ENCODE results near the gene EPB41L2.
"Not testable (repeated sequence)": the region's sequence is repeated elsewhere in the genome, so short reads cannot be mapped to it uniquely, and the experiment has no call there.

EPB41L2 gene

GRCh38 chr6:130969791-130970491, 93.1 kb downstream of the EPB41L2 start:
- no peak for FAIRE-seq

DNA sequence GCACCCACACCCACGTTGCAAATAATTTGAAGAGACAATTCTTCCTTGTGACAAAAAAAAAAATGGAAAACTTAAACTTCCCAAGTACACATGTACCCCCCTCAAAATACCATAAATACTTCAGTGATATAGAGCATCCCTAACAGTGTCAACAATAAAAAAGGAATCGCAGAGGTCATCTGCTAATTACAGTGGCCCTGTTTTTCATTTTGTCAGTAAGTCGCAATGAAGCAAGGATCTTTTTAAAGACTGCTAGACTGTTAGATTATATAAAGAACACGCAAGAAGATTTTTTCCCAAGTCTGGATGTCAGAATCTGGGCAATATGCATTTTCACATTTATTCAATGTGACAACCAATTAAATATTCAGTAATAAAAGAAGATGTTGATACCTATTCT, 93.9 kb downstream of the EPB41L2 start:
- no peak for FAIRE-seq

DNA sequence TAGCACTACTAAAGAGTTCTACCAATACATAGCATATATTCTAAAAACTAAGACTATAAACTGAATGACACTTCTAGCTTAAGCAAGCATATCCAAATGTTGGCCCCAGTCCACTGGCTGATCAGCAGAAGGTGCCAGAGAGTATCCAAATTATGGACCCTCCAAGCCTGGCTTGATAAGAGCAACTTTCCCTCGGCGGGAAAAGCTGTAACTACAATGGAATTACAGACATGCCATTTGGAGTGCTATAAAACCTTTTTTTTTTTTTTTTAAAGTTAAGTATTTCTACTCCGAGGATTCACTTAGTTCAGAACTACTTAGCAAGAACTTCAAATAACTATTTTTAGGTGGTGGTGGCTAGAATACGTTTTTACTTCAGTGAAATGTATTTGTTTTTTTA, 94.6 kb downstream of the EPB41L2 start:
- FAIRE-seq = no peak

DNA sequence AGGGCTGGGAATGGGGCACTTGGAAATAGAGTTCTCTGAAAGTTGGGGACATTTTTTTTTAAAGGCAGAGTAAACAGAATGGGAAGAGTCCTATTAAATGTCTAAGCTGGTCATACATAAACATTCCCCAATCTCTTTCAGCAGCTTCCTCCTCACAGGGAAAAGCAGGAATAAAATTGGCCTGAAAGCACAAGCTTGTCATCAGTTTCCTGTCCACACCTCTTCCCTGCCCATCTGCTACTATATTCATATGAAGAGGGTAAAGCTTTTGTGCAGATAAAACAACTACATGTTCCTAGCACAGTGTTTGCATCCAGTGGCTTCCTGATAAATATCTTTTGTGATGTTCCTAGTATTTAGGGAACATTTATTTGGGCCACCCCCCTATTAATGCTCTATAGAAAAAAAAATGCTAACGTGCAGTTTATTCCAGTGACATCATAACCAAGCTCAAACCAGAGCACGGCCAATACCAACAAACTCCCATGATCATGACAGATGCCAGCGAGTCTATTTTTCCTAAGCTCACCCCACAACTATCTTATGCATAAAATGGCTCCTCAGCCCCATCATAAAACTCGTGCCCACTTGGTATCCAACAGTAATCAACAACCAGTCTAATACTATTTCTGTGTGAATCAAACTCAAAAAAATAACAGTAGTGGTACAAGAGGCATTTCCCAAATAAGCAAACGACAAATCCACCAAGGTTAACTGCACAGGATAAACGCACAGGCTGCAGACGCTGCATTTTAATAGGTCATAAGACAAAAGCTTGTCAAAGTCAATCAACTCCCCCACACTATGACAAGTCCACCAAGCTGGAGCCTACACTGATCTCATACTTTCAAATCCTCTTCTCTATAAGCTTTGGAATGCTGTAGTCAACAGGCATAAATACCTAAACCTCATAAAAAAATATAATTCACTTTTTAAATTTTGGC, 95.3 kb downstream of the EPB41L2 start:
- no peak for FAIRE-seq

DNA sequence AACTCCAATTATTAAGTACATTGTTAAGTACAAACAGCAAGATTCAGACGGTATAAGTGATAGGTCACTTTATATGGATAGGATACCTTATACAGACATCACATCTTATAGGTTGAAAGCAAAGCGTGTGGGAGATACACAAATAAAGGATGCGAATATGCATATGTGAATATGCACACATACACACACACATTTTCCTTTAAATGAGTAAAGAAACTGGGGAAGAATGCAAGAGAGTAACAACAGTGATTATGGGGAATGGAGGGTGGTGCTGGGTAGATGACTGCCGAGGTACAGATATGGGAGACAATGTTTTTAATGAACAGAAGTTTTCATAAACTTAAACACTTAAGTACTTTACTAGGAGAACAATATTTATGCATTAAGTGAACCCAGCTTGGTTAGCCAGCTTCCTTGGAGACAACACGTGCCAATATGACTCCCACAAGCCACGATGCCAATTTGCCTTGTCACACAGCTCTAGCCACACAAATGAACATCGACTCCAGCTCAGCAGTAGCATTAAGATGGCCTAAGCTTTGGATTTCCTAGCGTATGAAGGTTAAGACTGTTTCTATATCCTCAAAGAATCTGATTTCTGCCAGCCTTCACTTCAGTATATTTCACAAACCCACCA, 96.6 kb downstream of the EPB41L2 start:
- FAIRE-seq = no peak

GRCh38 chr6:130965656-130966055, 97.4 kb downstream of the EPB41L2 start:
- FAIRE-seq = no peak

DNA sequence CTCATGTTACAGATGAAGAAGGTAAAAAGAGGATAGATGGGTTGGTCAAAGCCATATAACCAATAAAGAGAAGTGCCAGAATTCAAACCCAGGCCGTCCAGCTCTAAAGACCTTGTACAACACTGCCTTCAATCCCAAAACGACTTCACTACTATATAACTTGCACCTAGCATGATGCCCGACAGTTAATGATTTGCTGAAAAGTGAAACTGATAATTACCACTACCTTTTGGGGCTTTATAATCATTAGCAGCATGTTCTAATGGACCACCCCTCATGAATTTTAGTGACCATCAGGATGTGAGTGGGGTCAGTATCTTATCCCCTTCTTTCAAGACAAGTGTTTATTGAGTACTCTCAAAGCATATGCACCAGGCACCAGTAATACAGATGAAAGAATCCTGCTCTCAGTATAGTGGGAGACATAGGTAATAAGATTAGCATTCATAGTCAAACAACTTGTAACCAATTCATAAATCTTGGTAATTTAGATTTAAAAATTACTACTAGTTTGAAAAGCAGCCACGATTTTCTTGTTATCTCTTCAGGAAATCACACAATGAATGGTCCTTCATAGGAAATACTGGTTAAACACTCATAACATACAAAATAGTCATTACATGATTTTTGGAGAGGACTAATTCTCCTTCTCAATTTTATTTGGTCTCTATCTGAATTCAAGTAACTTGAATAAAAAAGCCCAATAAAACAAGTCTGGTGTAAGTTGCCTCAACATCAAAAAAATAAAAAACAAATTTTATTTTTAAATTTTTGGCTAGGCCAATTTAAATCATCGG, 98.0 kb downstream of the EPB41L2 start:
- FAIRE-seq = no peak

- FAIRE-seq = no peak
Measured at GRCh38 chr6:130964289-130964688, 98.8 kb downstream of the EPB41L2 start.

DNA sequence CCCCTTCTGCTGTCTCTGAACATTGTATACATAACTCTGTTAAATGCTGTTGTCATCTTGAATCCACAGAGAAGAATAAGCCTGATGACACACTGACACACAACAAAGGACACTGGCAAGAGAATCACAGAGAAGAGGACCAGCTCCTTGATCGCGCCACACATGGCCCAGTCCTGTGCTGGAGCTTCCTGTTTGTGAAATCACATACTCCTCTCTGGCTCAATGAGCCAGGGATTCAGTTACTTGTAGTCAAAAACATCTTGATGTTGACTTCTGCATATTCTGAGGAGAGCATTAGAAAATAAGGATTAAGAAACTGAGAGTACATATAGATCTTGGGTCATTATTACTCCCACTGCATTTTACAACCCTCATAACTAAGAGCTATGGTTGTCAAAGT, 100.1 kb downstream of the EPB41L2 start:
- no peak for FAIRE-seq

DNA sequence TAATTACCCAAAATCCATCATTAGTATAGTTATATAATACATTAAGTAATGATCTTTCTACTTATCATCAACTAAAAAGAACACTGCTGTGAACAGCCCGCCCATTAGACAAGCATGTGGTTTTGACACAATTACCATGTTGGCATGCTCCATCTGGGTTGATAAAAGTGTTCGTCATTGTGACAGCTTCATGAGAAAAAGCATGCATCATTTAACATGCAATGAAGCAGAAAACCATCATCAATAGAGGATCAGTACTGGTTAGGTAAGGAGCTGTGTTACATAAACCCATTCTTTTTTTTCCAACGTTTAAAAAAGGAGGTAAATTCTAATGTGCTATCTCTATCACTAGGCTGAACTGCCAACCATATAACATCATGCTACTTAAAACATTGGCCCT, 101.9 kb downstream of the EPB41L2 start:
- no peak for FAIRE-seq

DNA sequence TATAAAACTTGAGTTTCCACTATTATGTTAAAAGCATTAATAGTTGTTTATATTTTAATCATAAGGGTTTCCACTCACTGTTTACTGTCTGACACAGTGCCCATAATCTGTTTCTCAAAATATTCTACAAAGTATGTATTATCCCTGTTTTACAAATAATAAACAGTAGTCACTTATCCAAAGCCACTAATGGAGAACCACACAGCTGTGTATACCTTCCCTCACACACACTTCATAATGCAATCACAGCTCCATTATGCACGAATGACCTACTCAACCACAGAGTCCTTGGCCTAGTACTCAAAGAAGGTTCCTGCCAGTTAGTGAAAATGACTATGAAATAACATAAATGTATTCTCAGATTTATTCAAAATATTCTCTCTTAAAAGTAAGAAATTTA, 103.1 kb downstream of the EPB41L2 start:
- no peak for FAIRE-seq

DNA sequence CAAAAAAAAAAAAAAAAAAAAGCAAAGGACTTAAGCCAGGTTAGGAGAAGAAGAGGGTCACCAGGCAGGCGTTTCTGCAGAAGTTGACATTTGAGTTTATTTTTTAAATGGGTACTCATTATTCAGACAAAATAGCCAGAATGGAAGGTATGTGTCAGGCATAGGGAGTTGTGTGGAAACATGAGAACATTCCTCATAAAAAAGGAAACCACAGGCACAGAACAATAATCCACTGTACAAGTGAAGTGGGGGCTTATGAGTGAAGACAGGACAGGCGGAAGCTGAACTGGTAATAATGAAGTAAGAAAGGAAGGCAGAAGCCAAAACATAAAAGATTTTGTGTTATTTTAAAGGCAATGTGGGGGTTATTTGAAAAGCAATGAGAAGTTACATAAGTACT, 104.6 kb downstream of the EPB41L2 start:
- no peak for FAIRE-seq

DNA sequence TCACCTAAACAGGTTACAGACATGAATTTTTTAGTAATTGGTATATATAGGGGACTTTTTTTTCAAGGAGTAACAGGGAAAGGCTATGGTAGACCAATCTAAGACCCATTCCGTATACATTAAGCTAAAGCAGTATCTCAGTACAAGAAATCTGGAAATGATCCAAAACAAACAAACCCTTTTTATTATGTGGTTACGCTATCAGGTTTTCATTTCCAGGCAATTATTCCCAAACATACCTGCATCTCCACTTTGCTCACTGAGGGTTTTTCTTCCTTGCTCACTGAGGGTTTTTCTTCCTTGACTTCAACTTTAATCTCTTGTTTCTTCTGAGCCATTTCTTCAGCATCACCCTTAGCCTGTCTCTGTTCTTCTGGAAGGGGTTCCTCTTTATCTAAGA, 107.3 kb downstream of the EPB41L2 start:
- no peak for FAIRE-seq

DNA sequence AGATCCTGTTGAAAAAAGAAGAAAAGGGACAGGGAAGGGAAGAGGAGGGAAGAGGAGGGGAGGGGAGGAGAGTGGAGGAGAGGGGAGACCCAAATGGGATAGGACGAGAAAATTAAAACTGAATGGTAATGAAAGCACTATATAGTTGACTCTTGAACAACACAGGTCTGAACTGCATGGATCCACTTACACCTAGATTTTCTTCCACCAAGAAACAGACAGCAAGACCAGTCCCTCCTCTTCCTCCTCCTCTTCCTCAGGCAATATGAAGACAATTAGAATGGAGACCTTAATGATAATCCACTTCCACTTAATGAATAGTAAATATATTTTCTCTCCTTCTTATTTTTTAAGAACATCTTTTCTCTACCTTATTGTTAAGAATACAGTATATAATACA, 113.5 kb downstream of the EPB41L2 start:
- no peak for FAIRE-seq

DNA sequence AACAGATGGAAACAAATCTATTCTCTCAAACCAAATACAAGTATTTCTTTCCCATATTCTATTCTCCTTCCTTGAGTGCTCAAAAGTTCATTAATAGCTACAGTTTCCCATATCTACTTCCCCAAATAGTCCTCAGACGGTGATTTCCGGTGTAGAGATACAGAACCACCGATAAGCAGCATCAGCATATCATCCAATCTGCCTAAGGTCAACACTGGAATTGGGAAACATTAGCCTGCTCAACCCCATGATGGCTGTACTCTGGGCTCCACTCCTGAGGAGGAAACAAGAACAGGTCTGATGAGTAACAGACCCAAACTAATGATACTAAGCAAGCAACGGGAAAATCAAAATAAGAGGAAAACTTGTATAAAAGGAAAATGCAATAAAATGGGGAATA, 115.6 kb downstream of the EPB41L2 start:
- no peak for FAIRE-seq

- FAIRE-seq = no peak
Measured at GRCh38 chr6:130946076-130946475, 117.0 kb downstream of the EPB41L2 start.

DNA sequence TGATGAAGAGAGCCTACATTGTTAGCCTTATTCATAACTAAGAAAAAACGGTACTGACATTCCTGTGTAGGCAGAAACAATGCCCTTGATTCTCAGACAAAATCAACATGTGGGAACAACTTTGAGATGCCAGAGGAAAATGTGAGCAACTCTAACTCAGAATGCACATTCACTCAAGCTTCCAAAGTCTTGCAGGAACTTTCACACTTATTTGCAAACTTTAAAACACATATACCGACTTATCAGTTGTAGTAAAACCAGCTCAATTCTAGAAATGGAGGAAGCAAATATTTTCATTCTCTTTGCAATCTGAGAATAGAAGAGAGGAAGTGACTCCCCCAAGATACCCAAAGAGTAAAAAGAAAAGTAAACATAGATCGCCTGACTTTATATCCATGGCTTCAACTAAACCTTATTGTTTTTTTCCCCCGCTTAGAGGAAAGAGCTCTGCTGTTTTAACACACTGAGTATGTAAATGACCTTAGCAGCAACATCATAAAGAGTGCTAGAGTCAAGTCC, 117.6 kb downstream of the EPB41L2 start:
- no peak for FAIRE-seq

- no peak for FAIRE-seq
Measured at GRCh38 chr6:130944486-130944885, 118.6 kb downstream of the EPB41L2 start.

DNA sequence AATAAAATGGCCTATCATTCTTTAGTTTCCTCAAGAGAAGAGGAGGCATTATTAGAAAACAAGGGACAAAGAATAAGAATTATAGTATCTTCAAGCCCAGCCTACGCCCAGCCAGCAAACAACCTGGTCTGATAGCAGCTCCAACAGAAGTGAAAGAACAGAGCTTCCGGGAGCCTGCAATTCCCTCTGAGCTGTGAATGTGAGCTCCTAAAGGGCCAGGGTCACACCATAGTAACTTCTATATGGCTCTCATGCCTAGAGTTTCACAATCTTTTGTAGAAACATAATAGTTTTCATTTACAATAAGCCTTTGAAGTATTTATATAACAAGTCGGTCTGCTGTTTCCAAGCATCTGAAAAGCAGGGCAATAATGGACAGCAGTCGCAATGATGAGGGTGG, 119.3 kb downstream of the EPB41L2 start:
- FAIRE-seq = no peak

DNA sequence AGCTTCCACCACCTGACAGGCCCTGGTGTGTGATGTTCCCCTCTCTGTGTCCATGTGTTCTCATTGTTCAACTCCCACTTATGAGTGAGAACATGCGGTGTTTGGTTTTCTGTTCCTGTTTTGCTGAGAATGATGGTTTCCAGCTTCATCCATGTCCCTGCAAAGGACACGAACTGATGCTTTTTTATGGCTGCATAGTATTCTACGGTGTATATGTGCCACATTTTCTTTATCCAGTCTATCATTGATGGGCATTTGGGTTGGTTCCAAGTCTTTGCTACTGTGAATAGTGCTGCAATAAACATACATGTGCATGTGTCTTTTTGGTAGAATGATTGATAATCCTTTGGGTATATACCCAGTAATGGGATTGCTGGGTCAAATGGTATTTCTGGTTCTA, 120.3 kb downstream of the EPB41L2 start:
- not testable (repeated sequence) for FAIRE-seq

DNA sequence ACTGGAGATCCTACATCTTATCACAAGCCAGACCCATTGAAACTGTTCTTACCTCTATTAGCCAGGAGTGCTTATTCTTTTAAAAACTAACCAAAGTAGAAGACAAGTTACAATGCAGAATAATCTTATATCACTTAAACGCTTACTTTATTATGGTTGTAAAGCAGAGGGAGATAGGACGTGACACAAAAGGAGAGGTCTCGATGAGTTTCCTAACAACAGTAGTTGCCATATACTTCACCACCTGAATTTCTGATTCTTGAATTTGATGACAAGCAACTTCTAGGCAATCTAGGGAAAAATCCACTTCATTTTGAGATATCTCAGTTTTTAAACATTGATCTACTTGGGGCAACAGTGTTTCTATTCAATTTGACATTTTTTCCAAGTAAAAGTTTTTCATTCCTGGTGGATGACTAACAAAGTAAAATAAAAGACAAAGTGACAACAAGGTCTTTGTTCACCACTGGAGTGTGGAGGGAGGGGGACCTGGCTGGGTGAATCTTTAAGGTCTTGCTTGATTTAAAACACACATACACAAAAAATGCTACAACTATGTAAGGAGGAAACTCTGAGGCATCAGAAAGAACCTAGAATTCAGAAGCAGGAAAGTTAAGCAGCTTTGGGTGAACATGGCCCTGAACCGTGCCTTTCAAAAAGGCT, 125.0 kb downstream of the EPB41L2 start:
- FAIRE-seq = no peak

DNA sequence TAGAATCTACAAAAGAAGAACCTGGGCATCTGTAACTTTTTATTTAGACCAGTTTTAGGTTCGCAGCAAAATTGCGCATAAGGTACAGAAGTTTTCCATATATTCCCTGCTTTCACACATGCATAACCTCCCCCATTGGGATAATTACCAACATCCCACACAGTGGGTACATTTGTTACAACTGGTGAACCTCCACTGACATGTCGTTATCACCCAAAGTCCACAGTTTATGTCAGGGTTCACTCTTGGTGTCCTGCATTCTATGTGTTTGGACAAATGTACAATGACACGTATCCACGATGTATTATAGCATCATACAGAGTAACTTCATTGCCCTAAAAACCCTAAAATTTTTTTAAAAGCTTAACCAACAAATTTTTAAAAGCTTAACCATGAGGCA, 126.1 kb downstream of the EPB41L2 start:
- no peak for FAIRE-seq

All from islet of Langerhans (tissue), 1 donor.